BJ (cell line): ENCODE results near the gene SMOC2. TPM values are rescaled to one million over a fixed set of nuclear protein-coding genes. Genes with fewer than 3 reads are reported as not detected.

Experiments used
- CTCF ChIA-PET: fragments of 350-600 bp; formaldehyde crosslinking; extraction: SDS; loops from one replicate; lab custom pipeline; 2021; ENCODE audit warnings: antibody characterized with exemption, inconsistent platforms; lab: Yijun Ruan, JAX
- POLR2A ChIA-PET: fragments of 300-600 bp; sonication (Branson Sonifier 250); formaldehyde crosslinking; extraction: SDS; loops from one replicate; lab custom pipeline; 2021; ENCODE audit warnings: antibody characterized with exemption; lab: Charles Lee
- DNase-seq: peaks from one replicate; pipeline ENCODE4 v3.0.0-alpha.2; 2011; ENCODE audit warnings: low read depth
- H3K27me3 ChIP-seq: 2 replicates; pipeline ENCODE4 v1.6.0; 2011; ENCODE audit warnings: low read length; ENCODE audit not compliant: control insufficient read depth, insufficient read depth
- H3K36me3 ChIP-seq: 2 replicates; pipeline ENCODE4 v1.5.1; 2011; ENCODE audit warnings: low read length; ENCODE audit not compliant: control insufficient read depth, insufficient read depth
- H3K4me3 ChIP-seq: 2 replicates; pipeline ENCODE4 v1.5.1; 2011; ENCODE audit warnings: low read depth, mild to moderate bottlenecking, control low read depth, low read length
- CTCF ChIP-seq: IDR thresholded peaks from 2 replicates; pipeline ENCODE4 v1.5.1; 2011; ENCODE audit warnings: low read depth, mild to moderate bottlenecking, control low read depth, inconsistent platforms, low read length, moderate library complexity; ENCODE audit not compliant: insufficient read depth
- polyA plus RNA-seq: library from polyadenylated mRNA; depleted of rRNA; stranded (reverse); fragments of >200 nt; gene quantifications from 2 replicates; pipeline ENCODE4 v1.2.3, GENCODE V29; 2011

The SMOC2 gene
- polyA plus RNA-seq, 1 experiment = not detected

- TF ChIP-seq CTCF = no peak
- CTCF ChIA-PET = no interaction called here
- POLR2A ChIA-PET = no interaction called here
These were observed 204.3 kb downstream of the SMOC2 start for GRCh38 chr6:168645326-168645725.

GRCh38 chr6:168647271-168647670, 206.3 kb downstream of the SMOC2 start:
- ChIA-PET CTCF (no interaction called here), POLR2A (no interaction called here)
- no peak for TF ChIP-seq CTCF
- Histone ChIP-seq H3K27me3 (no peaks in the 10 kb centered on the region), H3K4me3 (no peak overlapping the region), H3K36me3 (no peaks in the 10 kb centered on the region)
- no peak for DNase-seq

More at GRCh38 chr6:168645326-168645725, 204.3 kb downstream of the SMOC2 start:
- DNase-seq = no peak
- Histone ChIP-seq H3K27me3 (no peaks in the 10 kb centered on the region), H3K36me3 (no peaks in the 10 kb centered on the region), H3K4me3 (no peak overlapping the region)

GRCh38 chr6:168648240-168649125, 207.5 kb downstream of the SMOC2 start:
- no peaks in the 10 kb centered on the region for H3K36me3 ChIP-seq
- POLR2A ChIA-PET = no interaction called here
- CTCF ChIA-PET = no interaction called here
- DNase-seq = no peak
- no peaks in the 10 kb centered on the region for H3K27me3 ChIP-seq
- no peak for TF ChIP-seq CTCF
- H3K4me3 ChIP-seq = no peak overlapping the region

- DNase-seq = no peak
- Histone ChIP-seq H3K36me3 (no peaks in the 10 kb centered on the region), H3K4me3 (no peak overlapping the region), H3K27me3 (no peaks in the 10 kb centered on the region)
- no peak for TF ChIP-seq CTCF
- ChIA-PET CTCF (no interaction called here), POLR2A (no interaction called here)
These were observed 208.2 kb downstream of the SMOC2 start for GRCh38 chr6:168649209-168649608.

GRCh38 chr6:168650671-168651111, 209.7 kb downstream of the SMOC2 start:
- CTCF ChIA-PET = no interaction called here
- TF ChIP-seq CTCF = no peak

More at GRCh38 chr6:168650671-168651111, 209.7 kb downstream of the SMOC2 start:
- Histone ChIP-seq H3K27me3 (no peaks in the 10 kb centered on the region), H3K36me3 (no peaks in the 10 kb centered on the region), H3K4me3 (no peak overlapping the region)
- no peak for DNase-seq
- POLR2A ChIA-PET = no interaction called here
